ENCODE data around the gene SPEF1.

The SPEF1 gene

GRCh38 chr20:3758566-3758965 is 22.7 kb downstream of the SPEF1 start:
- no peak overlapping the region for H3K4me3 ChIP-seq (ENCODE audit: low read depth, low read length)
- TF ChIP-seq CTCF (IDR thresholded peaks at IDR 0.05): no peak
- no peaks in the 10 kb centered on the region for H3K9me3 ChIP-seq (ENCODE audit: control insufficient read depth, low read length)
- H3K4me1 ChIP-seq: no peaks in the 10 kb centered on the region
- no peaks in the 10 kb centered on the region for H3K27me3 ChIP-seq (ENCODE audit: control insufficient read depth, insufficient read depth, low read length)
- H3K9ac ChIP-seq: no peak overlapping the region
- H3K79me2 ChIP-seq: no peaks in the 10 kb centered on the region
- no peak overlapping the region for H3K27ac ChIP-seq
- no peak overlapping the region for H2AFZ ChIP-seq
- H3K4me2 ChIP-seq (ENCODE audit: low read length): no peak overlapping the region
- no peaks in the 10 kb centered on the region for H3K36me3 ChIP-seq (ENCODE audit: control insufficient read depth, insufficient read depth, low read length)

DNA sequence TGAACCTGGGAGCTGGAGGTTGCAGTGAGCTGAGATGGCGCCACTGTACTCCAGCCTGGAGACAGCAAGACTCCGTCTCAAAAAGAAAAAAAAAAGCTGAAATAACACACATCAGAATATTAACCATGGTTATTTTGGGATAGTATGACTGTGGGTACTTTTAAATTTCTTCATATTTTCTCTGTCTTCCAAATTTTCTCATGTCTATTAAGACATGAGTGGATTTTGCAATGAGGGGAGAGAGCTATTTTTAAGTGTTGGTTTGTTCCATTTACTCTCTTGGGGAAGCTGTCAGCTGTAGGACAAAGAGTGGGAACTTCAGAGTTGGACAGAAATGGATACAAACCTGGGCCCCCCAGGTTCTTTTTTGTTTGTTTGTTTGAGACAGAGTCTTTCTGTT is 24.0 kb downstream of the SPEF1 start:
- H3K9me3 ChIP-seq (ENCODE audit: control insufficient read depth, low read length): no peaks in the 10 kb centered on the region

GRCh38 chr20:3755814-3756480 is 25.3 kb downstream of the SPEF1 start:
- H3K9ac ChIP-seq: no peak overlapping the region
- no peak overlapping the region for H3K4me2 ChIP-seq (ENCODE audit: low read length)
- H3K4me1 ChIP-seq: no peaks in the 10 kb centered on the region
- H2AFZ ChIP-seq: no peak overlapping the region
- no peak overlapping the region for H3K4me3 ChIP-seq (ENCODE audit: low read depth, low read length)
- no peak overlapping the region for H3K27ac ChIP-seq
- H3K27me3 ChIP-seq (ENCODE audit: control insufficient read depth, insufficient read depth, low read length): no peaks in the 10 kb centered on the region
- H3K9me3 ChIP-seq (ENCODE audit: control insufficient read depth, low read length): no peaks in the 10 kb centered on the region
- no peaks in the 10 kb centered on the region for H3K36me3 ChIP-seq (ENCODE audit: control insufficient read depth, insufficient read depth, low read length)
- TF ChIP-seq CTCF (IDR thresholded peaks at IDR 0.05): no peak
- H3K79me2 ChIP-seq: no peaks in the 10 kb centered on the region

More for the DNA sequence above, 24.0 kb downstream of the SPEF1 start:
- Histone ChIP-seq H3K4me2 (ENCODE audit: low read length) (no peak overlapping the region), H2AFZ (no peak overlapping the region), H3K79me2 (no peaks in the 10 kb centered on the region), H3K4me3 (ENCODE audit: low read depth, low read length) (no peak overlapping the region), H3K9ac (no peak overlapping the region), H3K27ac (no peak overlapping the region), H3K27me3 (ENCODE audit: control insufficient read depth, insufficient read depth, low read length) (no peaks in the 10 kb centered on the region), H3K4me1 (no peaks in the 10 kb centered on the region), H3K36me3 (ENCODE audit: control insufficient read depth, insufficient read depth, low read length) (no peaks in the 10 kb centered on the region)
- TF ChIP-seq CTCF (IDR thresholded peaks at IDR 0.05): no peak

DNA sequence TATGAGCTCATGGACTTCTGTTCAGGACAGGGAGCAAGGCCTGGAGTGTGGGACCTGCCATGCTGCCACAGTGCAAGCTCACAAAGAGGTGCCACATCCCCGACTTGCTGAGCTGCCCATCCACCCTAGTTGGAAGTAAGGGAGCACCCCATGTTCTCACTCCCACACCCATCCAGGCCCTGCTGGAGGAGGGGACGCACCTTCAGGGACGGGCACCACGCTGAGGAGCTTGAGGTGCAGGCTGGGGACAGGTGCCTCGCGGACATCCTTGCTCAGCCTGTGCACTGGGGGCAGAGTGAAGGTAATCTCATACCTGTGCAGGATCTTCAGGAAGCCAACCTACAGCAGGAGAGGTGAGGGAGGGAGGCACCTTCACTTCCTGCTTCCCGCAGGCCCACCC is 26.0 kb downstream of the SPEF1 start:
- no peak for TF ChIP-seq CTCF (IDR thresholded peaks at IDR 0.05)
- no peaks in the 10 kb centered on the region for H3K9me3 ChIP-seq (ENCODE audit: control insufficient read depth, low read length)
- H3K27me3 ChIP-seq (ENCODE audit: control insufficient read depth, insufficient read depth, low read length): peaks cover 2% of the 10 kb centered on the region
- no peak overlapping the region for H3K27ac ChIP-seq
- no peaks in the 10 kb centered on the region for H3K36me3 ChIP-seq (ENCODE audit: control insufficient read depth, insufficient read depth, low read length)
- no peaks in the 10 kb centered on the region for H3K79me2 ChIP-seq
- no peak overlapping the region for H3K4me3 ChIP-seq (ENCODE audit: low read depth, low read length)
- no peak overlapping the region for H3K4me2 ChIP-seq (ENCODE audit: low read length)
- H2AFZ ChIP-seq: no peak overlapping the region
- no peak overlapping the region for H3K9ac ChIP-seq
- no peaks in the 10 kb centered on the region for H3K4me1 ChIP-seq

DNA sequence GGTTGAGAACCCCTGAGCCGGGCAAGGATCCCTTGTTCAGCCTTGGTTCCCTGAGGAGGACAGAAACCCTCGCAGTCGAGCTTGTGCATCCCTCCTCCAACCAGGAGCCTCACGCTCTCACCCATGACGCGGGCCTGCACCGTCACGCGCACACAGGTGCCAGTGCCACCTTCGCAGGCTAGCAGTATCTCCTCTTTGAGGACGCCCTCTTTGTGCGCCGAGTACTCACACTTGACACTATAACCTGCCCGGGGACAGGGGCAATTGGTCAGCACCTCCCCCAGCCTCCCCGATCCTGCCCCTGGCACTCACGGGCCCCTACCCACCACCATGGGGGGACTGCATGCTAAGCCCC is 27.0 kb downstream of the SPEF1 start:
- Histone ChIP-seq H3K27ac (no peak overlapping the region), H3K4me3 (ENCODE audit: low read depth, low read length) (no peak overlapping the region), H3K36me3 (ENCODE audit: control insufficient read depth, insufficient read depth, low read length) (no peaks in the 10 kb centered on the region), H2AFZ (no peak overlapping the region), H3K27me3 (ENCODE audit: control insufficient read depth, insufficient read depth, low read length) (peaks cover 5% of the 10 kb centered on the region), H3K9me3 (ENCODE audit: control insufficient read depth, low read length) (no peaks in the 10 kb centered on the region), H3K4me1 (no peaks in the 10 kb centered on the region), H3K9ac (no peak overlapping the region), H3K79me2 (no peaks in the 10 kb centered on the region), H3K4me2 (ENCODE audit: low read length) (no peak overlapping the region)
- TF ChIP-seq CTCF (IDR thresholded peaks at IDR 0.05): no peak

Measured in parathyroid adenoma (tissue), 2 donors.